HG02840 (cell line): ENCODE measurements around the gene ATG12.
"Not testable (repeated sequence)": the region's sequence is repeated elsewhere in the genome, so short reads cannot be mapped to it uniquely, and the experiment has no call there.

ENCODE experiments used
- ATAC-seq: cut with Tn5 transposase; IDR thresholded peaks from one replicate; pipeline ENCODE4 v1.9.1; 2021; ENCODE audit warnings: mild to moderate bottlenecking, moderate library complexity, moderate number of reproducible peaks; ENCODE audit not compliant: unreplicated experiment, low FRiP score

The ATG12 gene

DNA sequence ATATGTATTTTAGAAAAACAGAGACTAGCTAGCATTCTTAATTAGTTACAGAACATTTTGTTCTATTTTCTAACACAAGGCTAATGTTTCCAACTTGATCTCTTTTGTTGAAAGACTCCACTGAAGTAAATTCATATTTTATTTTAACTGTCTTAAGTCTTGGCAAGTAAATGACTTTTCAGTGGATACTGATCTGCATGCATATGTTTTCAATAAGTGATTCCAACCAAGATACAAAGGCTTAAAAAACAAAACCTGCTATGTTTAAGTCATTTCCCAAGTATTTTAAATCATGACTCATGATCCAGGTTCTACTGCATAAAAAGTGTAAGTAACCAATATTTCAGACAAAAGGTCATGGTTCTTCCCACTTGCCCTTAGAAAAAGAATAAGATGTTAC, 30.6 kb downstream of the ATG12 start:
- no peak for ATAC-seq

DNA sequence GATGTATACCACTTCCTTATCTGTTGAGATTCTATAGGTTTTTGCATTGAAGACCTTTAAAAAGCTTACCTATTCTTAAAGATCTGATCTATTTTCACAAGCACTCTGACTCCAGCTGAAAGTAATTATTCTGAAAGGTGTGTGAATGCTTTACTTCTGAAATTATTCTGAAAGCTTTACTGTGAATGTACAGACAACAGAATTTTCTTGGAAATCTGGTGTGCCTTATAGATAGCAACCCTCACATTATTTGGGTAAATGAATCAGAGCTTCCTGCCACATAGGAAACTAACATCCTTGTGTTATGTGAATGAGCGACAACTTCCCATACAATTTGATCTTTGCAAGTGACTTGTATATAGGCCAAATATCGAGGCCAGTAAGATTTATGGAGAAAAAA, 31.4 kb downstream of the ATG12 start:
- no peak for ATAC-seq

DNA sequence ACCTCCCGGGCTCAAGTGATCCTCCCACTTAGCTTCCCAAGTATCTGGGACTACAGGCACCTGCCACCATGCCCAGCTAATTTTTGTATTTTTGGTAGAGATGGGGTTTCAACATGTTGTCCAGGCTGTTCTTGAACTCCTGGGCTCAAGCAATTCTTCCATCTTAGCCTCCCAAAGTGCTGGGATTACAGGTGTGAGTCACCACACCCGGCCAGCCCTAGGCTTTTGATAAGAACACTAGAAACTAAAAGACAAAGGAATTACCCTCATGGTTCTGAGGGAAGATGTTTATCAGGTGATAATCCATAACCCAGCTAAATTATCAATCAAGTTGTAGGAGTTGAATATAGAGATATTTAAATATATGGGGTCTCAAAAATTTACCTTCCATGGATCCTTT, 33.3 kb downstream of the ATG12 start:
- not testable (repeated sequence) for ATAC-seq

- no peak for ATAC-seq
Measured at GRCh38 chr5:115807654-115808052, 33.7 kb downstream of the ATG12 start.

DNA sequence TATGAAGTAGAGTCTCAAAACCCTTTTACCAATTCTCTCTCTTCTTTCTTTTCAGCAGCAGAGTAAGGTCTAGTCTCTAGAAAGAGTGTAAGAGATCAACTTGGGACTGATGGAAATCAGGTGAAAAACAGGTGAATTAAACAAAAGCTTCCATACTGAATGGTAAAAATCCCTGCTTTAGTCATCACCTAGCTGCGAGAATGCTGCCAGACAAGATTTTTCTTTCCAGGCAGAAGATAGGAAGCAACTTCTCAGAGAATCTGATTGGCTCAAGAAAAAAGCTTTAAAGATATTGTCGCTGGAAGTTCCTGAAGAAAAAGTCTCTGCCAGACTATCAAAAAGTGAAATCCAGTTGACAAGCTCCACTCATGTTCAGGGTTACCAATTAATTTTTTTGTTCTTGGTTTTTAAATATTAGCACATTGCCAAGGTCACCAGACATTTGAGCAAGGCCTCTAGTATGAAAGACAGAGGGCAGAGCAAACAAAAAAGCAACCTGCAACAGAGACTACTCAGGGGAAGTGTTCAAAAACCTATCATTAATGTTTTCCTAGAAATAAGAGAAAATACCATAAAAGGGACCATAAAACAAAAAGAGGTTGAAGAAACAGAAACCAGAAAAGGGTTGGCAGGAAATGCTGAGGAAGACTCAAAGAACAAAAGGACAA, 34.2 kb downstream of the ATG12 start:
- ATAC-seq, result no peak

DNA sequence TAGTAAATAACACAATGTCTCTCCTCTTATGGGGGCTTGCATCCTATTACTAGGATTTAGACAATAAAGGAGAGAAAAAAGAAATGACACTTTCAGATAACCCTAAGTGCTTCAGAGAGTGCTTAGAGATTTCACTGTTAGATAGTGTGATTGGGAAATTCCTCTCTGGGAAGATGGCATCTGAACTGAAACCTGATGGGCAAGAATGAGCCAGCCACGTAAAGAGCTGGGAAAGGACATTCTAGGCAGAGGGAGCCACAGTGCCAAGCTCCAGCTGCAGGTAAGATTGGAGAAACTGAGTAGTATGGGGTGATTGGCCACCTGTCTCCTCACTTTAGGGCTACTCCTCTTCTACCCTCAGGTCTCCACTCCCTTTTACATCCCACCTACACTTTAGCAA, 39.4 kb downstream of the ATG12 start:
- no peak for ATAC-seq

DNA sequence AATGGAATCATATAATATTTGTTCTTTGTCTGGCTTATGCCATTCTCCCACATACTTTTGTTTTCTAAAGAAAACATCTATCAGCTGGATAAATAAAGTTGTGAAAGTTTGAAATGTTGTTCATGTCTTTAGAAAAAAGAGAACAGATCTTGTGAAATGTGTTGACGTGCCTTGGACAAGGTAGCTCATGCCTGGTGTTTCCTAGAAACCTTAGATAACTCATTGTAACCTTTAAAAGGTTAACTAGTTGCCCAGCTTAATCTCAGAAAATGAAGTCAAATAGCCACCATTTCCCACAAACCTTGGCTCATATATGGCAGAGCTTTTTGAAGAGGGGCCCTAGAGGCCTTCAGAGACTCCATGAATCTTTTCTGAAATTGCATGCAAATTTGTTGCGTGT, 40.2 kb downstream of the ATG12 start:
- no peak for ATAC-seq

GRCh38 chr5:115800108-115800507, 41.3 kb downstream of the ATG12 start:
- no peak for ATAC-seq

- no peak for ATAC-seq
Measured at GRCh38 chr5:115798252-115798651, 43.1 kb downstream of the ATG12 start.

- ATAC-seq, result no peak
Measured at GRCh38 chr5:115796656-115797055, 44.7 kb downstream of the ATG12 start.

DNA sequence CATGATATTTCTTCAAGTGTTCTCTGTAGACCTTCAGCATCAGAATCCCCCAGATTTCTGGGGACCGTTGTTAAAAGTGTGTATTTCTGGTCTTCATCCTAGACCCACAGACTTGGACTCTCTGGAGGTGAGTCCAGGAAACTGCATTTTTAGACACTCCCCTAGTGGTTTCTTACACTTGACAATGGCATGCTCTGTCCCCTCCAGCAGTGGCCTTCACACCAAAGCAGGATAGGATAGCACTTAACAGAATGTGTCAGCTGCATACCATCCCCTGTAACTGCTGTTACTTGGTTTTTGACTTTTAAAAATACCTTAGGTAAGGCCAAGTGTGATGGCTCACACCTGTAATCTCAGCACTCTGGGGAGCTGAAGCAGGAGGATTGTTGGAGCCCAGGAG, 45.7 kb downstream of the ATG12 start:
- ATAC-seq, result no peak

DNA sequence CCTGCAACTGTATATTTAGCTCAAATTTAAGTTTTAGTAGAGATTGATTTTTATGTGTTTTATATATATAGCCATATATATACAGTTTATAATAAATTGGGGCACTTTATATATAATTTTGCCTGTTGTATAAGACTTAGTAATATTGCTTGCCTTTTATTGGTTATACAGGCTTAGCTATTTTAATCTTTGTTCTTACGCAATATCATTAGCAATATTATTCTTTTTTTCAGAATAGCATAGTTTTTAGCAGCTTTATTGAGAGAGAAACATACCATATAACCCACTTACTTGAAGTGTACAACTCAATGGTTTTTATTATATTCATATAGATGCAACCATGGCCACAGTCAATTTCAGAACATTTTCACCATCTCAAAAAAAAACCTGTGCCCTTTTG, 52.9 kb downstream of the ATG12 start:
- no peak for ATAC-seq

DNA sequence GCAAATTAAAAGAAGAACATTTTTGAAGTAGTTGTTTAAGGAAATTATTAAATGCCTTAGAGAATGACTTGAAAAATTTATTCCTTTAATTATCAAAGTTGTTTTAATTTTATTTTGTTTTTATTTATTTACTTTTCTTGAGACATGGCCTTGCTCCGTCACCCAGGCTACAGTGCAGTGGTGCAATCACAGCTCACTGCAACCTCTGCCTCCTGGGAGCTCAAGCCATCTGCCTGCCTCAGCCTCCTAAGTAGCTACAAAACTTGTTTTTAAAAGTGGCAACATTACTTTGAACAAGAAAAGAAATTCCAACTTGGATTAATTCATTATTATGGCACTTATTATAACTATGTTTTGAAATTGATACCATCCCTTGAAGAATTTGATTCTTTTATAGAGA, 53.9 kb downstream of the ATG12 start:
- ATAC-seq, result no peak

DNA sequence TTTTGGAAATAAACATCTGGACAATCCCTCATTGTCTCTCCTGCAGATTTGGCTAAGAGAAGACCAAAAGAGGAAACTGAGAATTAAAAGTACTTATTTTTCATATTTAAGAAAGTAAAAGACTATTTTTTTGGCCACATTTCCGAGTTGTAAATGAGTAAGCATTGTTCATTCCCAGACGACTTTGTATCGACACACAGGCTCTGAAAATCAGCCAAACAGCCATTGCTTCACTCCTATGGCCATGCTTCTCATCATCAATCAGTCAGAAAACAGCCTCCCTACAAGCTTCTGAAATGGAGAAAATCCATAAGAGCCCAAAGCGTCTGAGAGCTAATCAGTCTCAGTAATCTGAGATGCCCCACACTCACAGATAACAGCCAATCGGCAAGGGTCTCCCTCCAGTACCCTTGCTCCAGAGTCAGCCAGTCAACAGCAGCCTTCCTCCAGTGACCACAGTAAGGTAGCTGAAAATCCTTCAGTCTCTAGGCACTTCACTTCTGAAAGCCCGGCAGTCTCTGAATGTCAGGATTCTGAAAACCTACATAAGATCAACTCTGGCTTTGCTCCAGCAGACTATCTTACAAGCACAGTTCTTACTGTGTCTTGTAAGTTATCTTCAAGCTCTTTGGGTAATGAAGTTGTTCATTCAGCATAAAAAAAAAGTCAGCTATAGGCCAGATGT, 55.8 kb downstream of the ATG12 start:
- ATAC-seq, result no peak

DNA sequence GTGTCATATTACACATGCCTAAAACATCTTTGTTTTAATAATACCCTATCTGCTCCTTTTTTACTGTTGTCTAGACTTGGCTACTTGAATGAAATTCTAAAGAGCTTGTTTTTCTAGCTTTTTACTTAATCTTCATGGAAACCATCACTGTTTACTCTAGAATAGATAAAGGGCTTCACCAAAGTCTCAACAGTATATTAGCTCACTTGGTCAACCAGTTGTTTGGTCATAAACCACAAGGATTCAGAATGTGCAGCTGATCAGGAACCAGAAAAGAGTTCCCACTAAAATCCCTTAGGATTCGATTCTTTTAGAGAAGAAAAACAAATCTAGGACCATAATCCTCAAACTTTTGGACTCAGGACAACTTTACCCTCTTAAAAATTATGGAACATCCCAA, 62.9 kb downstream of the ATG12 start:
- ATAC-seq, result no peak
